HCT116 (cell line): ENCODE results near the gene PON3.

Experiments
- FOSL1 ChIP-seq: IDR thresholded peaks from 2 replicates; pipeline ENCODE4 v1.6.1; 2012; ENCODE audit warnings: low read depth
- JUND ChIP-seq: IDR thresholded peaks from 2 replicates; pipeline ENCODE4 v1.6.1; 2012
- POLR2A ChIP-seq: IDR thresholded peaks from 2 replicates; pipeline ENCODE4 v1.7.0; 2011; ENCODE audit warnings: borderline replicate concordance; ENCODE audit not compliant: insufficient read depth, insufficient read length; ENCODE audit errors: extremely low read depth
- POLR2AphosphoS5 ChIP-seq: IDR thresholded peaks from 2 replicates; pipeline ENCODE4 v1.6.1; 2011; ENCODE audit warnings: mild to moderate bottlenecking, low read depth, low read length, moderate library complexity
- SIN3A ChIP-seq: IDR thresholded peaks from 2 replicates; pipeline ENCODE4 v1.6.1; 2012; ENCODE audit warnings: low read depth
- ZNF274 ChIP-seq: fragments of 200-500 bp; sonication (Bioruptor generic); IDR thresholded peaks from 2 replicates; pipeline ENCODE4 v1.6.1; 2014; ENCODE audit warnings: mild to moderate bottlenecking, low read depth, low read length, inconsistent platforms

GRCh38 chr7:95433952-95434556, 37.9 kb upstream of the PON3 start:
- TF ChIP-seq JUND (no peak), SIN3A (no peak), POLR2A (no peak), ZNF274 (no peak), POLR2AphosphoS5 (no peak), FOSL1 (no peak)
